NCI-H1105 treated with DMSO at 0.1 percent for 48 hours (cell line): ENCODE data around the gene SERPINI1.
"Not testable (repeated sequence)": the region's sequence is repeated elsewhere in the genome, so short reads cannot be mapped to it uniquely, and the experiment has no call there.

Source experiments
- DNase-seq: peaks from one replicate; lab custom pipeline; 2025; lab: John Stamatoyannopoulos, UW

Gene SERPINI1

DNA sequence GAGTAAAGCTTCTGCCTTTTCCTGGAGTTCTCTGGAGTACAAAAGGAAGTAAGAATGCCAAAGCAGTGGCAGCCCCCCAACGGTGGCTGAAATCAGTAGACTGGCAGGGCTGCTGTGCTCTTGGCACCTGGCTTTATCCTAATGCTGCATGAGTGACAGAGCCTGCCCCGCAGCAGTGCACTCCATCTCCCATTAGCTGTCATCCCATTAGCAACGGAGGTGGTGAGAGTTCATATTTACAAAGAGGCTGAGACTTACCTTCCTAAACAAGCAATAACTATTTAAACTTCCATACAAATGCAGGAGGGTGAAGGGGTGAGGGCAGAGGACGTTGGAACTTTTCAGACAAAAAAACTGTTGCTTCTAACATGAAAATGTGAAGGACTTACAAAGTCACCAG, 51.9 kb downstream of the SERPINI1 start:
- DNase-seq, result peak; percentile 64

DNA sequence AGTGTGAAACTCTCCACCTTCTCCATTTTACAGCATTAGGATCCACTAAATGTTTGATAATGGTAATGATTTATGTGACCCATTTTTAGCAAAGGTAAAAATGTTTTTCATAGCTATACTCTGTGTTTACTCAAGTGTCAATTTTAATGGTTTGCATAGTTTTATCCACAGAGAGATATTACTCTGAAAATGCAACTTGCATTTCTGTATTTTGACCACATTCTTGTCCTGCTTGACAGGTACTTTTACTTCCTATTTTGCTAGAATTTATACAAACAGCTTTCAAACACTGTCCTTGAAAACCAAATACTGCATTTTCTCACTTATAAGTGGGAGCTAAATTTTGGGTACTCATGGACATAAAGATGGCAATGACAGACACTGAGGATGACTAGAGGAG, 62.9 kb downstream of the SERPINI1 start:
- DNase-seq, result no peak

DNA sequence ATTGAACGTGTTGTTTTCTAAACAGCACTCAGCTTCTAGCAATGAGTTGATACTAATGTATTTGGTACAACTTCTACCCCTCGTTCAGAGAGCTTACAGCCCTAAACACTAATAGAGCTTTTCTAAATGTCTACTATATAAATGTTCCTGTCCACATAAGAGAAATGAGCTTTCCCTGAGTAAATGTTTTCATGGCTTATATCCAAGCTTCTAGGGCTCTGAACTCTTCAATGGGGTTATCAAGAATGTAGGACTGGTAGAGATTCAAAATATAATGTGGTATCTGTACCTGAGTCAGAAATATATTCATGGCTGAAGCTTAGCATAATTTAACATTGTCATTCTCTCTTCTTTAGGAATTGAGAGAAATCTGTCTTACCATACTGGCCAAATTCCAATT, 73.4 kb downstream of the SERPINI1 start:
- peak; percentile 24 for DNase-seq

DNA sequence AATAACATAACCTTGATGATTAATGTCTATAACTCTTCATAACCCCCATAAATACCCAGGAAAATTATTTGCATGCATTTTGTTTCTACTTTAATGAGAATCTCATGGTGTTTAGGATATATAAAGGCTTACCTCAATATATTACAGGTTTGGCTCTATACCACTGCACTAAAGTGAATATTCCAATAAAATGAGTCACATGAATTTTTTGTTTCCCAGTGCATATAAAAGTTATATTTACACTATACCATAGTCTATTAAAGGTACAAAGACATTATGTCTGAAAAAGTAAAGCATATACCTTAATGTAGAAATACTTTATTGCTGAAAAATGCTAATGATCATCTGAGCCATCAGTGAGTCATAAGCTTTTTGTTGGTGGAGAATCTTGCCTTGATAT, 74.7 kb downstream of the SERPINI1 start:
- no peak for DNase-seq

DNA sequence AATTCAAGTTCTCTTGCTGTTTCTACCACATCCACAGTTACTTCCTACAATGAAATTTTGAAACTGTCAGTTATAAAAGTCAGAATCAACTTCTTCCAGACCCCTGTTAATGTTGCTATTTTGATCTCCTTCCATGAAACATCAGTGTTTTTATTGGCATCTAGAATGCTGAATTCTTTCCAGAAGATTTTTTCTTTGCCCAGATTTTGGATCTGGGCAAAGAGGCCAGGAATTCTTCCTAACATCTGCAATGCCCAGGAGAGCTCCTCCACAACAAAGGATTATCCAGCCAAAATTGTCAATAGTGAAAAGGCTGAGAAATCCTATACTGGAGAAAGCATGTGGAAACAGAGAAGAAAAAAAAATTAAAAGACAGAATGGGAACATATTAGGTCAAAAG, 75.5 kb downstream of the SERPINI1 start:
- no peak for DNase-seq

DNA sequence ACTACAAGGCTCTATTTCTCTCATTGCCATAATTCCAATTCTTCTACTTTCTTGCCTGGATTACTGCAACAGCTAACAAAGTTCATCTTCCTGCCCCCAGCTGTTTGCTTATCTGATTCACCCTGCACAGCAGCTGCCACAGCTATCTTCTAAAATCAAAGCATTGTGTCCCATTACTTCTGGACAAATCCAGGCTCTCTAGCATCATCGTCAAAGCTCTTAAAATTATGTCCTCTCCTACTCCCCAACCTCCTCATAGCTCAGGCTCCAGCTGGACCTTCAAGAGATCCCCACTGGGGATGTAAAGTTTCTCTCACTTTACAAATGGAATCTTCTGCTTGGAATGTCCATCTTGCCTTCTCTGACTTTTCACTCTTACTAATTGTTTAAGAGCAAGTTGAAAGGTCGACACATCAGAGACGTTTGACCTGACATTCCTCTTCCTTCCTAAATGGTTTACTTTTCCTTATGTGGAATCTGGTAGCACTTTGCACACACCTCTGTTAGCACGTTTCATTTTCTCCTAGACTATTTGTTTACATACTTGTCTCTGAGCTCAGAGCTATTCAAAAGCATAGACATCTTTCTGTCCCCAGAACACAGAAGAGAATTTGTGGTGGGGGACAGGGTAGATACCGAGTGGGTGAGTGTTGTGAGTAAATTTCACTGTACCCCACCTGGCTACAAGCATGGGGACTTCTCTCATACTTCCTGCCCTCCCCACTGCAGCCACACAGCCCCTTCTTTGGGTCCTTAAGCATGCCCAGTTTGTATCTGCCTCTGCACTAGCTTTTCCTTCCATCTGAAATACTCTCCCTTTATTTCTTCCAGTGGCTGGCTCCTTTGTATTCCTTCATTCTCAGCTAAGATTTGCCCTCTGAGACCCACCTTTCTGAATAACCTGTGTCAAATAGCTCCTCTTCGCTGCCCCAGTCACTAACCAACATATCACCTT, 77.9 kb downstream of the SERPINI1 start:
- no peak for DNase-seq

DNA sequence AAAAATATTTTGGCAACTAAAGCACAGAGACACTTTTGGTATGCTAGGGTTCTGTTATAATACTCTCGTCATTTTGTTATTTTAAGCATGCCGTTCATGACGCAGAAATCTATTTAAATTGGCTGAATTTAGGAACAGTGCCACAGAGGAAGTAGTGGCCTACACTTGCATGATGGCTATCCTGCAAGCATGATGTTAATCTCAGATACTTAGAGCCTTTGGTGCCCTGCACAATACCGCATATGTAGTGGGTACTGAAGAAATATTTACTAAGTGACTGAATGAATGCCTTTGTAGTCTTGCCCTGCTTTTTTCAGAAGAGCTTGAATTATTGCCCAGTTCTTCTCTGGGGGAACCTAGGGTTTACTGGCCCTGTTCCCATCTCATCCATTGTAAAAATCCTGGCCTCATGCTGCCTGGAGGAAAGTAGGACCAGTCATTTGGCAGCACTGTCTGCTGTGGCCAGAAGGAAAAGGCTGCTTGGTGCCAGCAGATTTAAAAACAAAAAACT, 79.0 kb downstream of the SERPINI1 start:
- peak; percentile 19 for DNase-seq

DNA sequence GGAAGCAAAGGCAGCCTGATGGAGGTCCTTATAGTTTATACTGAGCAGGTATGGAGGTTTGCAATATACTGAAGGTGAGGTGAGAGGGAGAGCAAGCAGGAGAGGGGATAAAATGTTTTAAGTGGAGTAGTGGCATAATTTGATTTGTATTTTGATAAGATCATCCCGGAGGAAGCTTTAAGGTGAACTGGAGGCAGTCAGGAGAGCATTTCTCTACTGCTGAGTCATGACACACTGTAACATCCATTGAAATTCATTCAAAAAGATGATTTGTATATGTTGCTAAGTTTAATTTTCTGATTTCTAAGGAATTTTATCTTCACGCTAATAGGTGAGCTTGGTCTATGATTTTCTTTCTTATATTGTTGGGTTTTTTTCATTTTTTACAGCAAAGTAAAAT, 81.4 kb downstream of the SERPINI1 start:
- no peak for DNase-seq

DNA sequence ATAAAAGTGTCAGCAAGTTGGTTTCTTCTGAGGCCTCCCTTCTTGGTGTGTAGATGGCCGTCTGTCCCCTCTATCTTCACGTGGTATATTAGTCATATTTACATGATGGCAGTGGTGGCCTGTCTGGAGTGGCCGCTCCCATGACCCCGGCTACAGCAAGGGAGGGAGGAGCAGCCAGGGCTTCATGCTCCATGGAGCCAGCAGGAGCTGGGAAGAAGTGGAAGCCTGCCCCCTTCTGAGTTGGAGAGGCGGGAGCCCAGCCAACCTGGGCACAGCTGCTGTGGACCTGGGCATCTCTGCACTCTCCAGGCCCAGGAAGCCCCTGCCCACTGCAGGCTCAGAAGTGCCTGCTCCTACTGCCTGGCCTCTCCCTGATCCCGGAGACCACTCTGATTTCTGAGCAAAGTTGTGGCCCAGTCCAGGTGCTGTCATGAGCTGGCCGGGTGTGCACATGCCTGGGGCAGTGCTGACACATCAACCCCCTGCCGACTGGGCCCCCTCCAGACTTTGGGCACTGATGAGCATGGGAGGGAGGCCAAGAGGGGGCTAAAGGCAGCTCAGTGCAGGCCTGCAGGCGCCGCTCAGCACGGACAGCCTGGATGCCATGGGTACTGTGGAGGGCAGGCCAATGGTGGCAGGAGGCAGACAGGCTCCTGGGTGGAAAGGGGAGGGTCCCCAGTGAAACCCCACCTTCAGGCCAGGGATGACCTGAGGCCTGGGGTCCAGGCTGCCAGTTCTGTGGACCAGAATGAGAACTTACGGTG, 84.8 kb downstream of the SERPINI1 start:
- no peak for DNase-seq

DNA sequence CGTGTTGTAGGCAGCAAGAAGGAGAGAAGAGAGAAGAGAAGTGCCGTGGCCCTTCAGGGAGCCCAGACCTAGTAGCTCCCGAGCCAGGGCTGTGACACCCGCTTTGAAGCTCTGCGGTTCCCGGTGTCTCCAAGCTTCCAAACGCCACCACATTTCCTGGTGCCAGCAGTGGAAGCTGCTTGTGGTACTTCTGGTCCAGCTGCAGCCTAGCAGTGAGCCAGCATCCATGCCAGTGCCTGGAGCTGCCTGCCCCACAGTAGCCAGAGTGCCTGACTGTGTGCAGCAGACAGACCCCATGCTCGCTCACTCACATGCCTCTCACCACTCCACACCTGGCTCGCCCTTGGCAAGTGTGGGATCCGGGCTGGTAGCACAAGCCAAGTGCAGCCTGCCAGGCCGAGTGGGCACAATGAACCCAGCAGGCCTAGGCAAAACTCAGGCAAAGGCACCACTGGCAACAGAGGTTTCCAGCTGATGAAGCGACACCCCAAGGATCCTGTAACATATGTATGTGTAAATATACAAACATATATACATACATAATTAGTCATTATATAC, 85.8 kb downstream of the SERPINI1 start:
- DNase-seq, result no peak

DNA sequence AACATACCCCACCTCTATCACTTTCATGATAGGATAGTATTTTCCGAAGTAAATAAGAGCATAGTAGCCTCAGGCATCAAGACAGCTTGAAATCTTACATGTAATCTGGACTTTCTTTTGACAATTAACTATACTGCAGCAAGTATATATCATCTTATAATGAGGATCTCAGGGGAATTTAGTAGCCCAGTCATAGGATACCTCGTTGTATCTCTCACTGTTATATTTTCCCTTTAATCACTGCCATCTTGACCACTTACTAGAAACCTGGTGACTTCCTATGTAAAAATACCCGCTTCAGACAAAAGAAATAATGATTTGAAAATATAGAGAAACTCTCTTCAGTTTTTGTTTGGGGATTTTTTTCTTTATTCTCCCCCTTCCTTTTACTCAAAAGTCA, 88.2 kb downstream of the SERPINI1 start:
- DNase-seq, result no peak

DNA sequence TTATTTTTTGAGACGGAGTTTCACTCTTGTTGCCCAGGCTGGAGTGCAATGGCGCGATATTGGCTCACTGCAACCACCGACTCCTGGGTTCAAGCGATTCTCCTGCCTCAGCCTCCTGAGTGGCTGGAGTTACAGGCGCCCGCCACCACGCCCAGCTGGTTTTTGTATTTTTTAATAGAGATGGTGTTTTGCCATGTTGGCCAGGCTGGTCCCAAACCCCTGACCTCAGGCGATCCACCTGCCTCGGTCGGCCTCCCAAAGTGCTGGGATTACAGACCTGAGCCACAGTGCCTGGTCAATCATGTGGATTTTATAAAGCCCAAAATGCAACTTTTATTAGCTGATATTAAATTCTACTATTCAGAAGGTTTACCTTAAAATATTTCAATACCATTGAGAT, 92.1 kb downstream of the SERPINI1 start:
- not testable (repeated sequence) for DNase-seq

DNA sequence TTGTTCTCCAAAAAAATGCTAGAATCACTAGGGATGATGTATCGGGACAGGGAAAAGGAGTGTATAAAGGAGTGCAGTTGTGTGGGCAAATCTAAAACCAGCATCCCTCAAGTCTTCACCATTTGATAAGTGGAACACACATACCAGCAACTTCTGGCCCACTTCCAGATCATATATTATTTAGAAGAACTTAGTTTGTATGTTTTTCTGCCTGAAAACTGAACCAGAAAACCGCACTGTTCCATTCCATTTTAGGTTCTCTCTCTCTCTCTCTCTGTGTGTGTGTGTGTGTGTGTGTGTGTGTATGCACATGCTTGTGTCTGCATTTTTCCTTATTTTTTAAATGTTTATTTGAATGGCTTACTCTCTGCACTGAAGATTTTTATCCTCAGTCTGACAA, 93.5 kb downstream of the SERPINI1 start:
- no peak for DNase-seq

DNA sequence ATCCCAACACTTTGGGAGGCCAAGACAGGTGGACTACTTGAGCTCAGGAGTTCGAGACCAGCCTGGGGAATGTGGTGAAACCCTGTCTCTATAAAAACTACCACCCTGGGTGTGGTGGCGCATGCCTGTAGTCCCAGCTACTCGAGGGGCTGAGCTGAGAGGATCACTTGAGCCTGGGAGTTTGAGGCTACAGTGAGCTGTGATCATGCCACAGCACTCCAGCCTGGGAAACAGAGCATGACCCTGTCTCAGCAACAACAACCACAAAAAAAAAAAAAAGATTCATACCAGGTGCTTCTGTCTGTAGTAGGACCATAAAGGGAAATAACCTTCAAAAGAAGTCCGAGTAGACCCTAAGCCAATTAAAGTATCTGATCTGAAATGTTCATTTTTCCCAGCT, 94.5 kb downstream of the SERPINI1 start:
- DNase-seq, result no peak

DNA sequence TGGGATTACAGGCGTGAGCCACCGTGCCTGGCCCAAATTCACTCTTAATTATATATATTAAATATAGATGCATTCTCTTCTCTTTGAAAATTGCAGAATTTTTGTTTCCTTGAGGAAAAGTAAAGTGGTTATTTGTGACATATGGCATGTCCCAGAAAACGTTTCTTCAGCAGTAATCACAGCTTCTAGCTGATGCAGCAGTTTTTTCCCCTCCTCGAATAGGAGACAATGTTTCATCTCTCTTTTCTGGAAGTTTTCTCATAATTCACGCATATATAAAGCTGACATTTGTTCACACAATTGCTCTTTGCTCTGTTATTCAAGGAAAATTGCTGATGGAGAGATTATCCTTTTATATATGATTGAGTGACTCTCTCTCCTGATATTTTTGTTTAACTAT, 99.8 kb downstream of the SERPINI1 start:
- no peak for DNase-seq

DNA sequence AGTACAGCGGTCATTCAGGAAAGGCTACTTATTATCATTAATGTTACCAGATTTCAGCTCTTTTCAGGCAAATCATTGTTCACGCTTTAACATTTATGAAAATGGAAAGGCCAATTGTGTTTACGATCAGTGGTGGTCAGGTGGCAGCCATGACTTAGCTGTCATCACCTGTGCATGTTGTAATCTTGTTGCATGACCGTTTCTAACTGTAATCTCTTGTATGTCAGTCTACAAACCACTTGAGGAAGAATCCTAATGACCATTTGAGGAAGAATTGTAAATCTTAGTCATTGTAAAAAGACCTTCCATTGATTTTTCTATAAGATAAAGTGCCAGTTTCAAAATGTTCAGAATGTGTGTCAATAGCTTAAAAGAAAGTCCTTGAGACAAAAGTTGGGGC, 100.4 kb downstream of the SERPINI1 start:
- no peak for DNase-seq

DNA sequence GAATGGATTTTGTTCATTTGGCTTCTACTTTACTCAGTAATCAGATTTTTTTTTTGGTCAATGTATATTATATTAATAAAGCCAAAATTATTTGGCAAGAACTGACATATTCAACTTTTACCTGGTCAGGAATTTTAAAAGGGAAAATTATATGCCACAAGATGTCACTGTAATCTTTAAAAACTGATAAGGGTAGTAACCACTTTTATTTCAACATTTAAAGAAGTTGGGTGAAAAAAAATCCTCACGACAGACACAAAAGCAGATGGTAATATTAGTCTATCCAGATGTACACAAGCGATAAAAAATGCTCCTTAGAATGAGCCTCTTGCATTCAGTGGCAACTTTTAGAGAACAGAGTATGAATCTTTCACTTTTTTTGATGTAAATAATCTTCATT, 101.9 kb downstream of the SERPINI1 start:
- no peak for DNase-seq

DNA sequence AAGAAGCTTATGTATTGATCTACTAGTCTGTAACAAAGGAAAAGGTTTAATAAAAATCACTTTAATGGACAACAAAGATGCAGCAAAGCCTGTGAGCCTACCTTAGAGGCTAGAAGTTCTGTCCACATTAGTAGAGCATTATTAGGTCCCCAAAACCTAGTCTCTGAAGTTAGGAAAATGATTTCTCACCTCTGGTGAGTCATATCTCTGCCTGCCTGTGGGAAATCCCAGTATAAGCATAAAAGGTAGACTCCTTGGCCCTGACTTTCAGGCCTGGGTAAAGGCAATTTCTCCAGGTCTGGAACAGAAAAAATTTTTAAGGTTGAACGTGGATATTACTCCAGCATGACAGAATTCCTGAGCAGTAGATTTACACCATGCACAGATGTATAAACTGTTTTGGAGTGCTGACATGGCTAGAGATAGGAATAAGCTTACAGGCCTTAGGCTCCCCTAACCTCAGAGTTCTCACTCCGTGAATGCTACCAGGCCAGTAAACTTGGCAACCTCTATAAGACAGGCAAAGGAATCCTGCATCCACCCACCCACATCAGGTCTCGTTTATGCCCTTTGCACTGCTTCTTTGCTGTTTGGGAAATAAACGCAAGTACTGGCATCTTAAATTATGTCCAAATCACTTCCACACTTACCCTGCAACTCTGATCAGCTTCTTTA, 104.1 kb downstream of the SERPINI1 start:
- no peak for DNase-seq

DNA sequence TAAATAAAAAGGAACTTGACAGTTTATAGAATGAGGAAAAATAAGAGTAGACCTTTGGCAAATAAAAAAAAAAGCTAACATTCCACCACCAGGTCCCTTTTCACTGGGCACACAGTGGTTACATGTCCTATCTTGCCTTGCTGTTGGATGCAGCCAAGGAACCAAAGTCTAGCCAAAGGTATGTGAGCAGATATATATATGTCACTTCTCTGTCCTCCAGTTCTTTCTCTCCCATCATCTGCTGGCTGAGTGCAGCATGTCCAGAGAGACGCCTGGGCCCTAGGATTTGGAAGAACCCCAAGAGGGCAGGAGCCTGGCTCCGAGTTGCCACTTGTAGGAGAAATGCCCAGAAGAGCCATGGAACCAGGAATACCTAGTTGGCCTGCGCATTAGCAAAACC, 104.7 kb downstream of the SERPINI1 start:
- no peak for DNase-seq

DNA sequence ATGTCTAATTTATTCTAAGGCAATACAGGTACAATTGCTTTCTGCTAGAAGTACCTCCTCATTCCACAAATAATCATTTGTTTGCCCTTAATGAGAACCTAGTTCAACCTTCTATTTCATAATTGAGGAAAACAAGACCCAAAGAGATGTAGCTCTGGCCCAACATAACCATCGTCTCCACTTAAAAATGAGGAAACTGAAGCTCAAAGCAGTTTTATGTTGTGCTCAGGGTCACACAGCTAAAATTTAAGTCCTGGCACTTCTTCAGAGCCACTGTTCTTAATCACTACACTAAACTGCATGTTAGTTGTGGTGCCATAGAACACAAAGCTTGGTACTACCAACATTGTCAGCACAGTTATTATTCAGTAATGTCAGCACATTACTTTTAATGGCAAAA, 108.0 kb downstream of the SERPINI1 start:
- DNase-seq, result no peak

DNA sequence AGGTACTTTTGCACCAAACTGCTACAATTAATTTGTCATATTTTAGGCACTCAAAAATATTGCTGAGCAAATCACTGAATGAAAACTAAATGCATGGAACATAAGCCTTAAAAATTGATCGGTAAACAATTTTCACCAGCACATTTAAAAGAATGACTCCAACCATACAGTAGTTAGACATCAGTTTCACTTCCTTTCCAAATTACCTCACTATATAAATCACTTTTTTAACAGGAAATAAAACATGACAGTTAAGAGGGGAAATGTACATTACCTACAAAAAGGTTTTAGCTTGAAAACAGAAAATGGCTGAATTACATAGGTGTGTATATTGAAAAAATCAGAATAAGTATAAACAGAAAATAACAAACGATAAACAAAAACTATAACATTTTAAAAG, 108.4 kb downstream of the SERPINI1 start:
- no peak for DNase-seq

DNA sequence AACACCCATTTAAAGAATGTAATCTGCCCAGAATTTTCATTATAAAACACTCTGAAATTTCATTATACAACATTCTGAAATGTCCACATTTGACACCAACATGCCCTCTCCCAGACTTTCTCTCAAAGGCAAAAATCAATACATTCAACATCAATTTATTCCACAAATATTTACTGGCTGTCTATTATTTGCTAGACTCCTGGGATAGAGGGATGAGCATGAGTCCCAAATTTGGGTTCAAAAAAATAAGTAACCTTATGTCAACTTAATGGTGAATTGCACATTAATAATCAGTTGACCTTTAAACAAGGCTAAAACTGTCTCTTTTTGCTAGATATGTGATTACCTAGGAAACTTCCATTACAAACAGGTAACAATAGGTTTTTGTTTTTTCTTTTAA, 109.0 kb downstream of the SERPINI1 start:
- DNase-seq, result no peak
